HG03039 (cell line): ENCODE measurements around the gene TRPT1.
A peak's percentile ranks its signal among the peaks of the same experiment; 100 is the strongest.

Experiments
- ATAC-seq: cut with Tn5 transposase; IDR thresholded peaks from one replicate; pipeline ENCODE4 v1.9.1; 2021; ENCODE audit warnings: mild to moderate bottlenecking, moderate library complexity; ENCODE audit not compliant: unreplicated experiment

The TRPT1 gene, protein sequence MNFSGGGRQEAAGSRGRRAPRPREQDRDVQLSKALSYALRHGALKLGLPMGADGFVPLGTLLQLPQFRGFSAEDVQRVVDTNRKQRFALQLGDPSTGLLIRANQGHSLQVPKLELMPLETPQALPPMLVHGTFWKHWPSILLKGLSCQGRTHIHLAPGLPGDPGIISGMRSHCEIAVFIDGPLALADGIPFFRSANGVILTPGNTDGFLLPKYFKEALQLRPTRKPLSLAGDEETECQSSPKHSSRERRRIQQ

GRCh38 chr11:64225608-64226506 lies at the start of gene TRPT1, which contains the start of gene NUDT22:
TRPT1 (minus strand) TSS chr11:64226186; CDS start chr11:64225860, 326 bp downstream.
NUDT22 (plus strand) TSS chr11:64226274; CDS start chr11:64226653, 379 bp downstream.
- peak; percentile 35 for ATAC-seq

DNA sequence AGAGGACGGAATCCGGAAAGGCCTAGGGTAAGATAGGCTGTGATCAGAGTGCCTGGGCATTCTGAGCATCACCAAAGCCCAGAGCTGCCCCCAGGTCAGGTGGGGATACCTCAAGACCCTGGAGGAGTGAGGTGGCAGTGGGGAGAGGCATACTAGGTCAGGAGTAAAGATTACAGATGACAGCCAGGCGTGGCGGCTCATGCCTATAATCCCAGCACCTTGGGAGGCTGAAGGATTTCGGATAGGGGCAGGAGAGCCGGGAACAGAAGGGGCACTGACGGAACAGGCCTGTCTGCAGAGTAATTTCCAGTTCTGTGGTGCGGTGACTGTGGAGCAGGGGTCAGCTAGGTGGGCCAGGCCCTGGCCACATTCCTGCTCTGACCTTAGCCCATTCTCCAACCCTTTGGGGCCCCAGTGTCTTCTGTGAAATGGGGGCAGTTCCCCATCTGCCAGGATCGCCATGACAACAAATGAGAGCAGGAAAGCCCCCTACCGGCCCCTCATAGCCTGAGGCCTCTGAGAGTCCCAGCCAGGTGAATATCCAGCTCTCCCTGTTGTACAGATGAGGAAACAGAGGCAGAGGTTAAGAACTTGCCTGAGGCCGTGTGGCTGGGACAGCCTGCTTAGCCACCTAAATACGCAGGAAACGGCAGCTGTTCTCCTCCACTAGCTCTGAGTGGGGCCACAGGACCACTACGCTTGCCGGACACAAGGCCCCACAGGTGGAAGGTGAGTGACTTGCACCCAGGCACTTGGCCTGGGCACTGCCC lies 49.2 kb upstream of the TRPT1 start:
- ATAC-seq: no peak

- ATAC-seq: peak; percentile 68
These were observed 43.7 kb upstream of the TRPT1 start for GRCh38 chr11:64269540-64270220.

DNA sequence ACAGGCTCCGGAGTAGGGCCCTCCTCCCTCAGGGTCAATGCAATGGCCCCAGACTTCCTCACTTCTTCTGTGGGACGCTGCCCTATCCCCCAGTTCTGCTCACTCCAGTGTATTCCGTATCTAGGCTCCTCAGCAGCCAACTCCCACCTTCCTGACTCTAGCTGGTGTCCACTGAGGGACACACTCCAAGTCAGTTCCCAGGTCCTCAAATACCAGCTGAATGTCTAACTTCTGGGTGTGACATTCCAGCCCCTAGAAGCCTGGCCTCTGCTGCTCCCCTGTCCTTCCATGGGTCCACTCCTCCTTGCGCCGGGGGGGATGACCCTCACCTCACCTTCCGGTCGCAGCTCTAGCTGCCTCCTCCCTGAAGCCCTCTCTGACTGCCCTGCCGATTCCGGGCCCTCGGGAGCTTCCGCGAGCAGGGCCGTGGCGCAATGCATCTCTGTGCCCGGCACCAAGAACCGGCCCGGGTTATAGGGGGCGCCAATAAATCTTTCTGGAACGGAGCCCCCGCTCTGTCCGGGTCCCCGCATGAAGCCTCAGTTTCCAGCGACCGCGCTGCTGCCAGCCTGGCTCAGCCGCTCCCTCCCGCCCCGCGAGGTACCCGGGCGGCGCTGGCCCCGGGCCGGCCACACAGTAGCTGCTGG lies 43.0 kb upstream of the TRPT1 start:
- peak; percentile 7 for ATAC-seq

GRCh38 chr11:64268025-64268892 lies 42.3 kb upstream of the TRPT1 start:
- ATAC-seq: no peak

DNA sequence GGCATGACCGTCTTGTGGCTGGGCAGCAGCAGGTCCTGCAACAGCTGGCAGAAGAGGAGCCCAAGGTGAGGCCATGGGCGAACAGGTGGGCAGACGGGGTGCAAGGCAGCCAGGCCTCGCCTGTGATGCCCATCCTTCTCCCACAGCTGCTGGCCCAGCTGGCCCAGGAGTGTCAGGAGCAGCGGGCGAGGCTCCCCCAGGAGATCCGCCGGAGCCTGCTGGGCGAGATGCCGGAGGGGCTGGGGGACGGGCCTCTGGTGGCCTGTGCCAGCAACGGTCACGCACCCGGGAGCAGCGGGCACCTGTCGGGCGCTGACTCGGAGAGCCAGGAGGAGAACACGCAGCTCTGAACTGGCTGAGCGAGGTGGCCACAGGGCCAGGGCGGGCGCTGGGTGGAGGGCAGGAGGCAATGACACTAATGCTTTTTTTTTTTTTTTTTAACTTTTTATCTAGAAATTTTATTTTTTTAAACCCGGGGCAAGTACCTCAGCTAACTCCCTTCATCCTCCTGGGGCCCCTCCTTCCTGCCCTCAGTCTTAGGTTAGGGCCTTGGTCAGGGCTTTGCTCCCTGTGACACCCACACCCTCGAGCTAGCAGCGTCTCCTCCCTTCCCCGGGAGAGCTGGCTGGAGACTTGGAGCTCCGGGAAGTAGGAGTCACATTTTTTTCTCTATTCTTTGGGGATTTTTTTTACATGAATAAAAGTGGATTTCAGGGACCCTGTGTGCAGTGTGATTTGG lies 41.4 kb upstream of the TRPT1 start:
- no peak for ATAC-seq

- no peak for ATAC-seq
These were observed 40.4 kb upstream of the TRPT1 start for GRCh38 chr11:64266339-64266738.

DNA sequence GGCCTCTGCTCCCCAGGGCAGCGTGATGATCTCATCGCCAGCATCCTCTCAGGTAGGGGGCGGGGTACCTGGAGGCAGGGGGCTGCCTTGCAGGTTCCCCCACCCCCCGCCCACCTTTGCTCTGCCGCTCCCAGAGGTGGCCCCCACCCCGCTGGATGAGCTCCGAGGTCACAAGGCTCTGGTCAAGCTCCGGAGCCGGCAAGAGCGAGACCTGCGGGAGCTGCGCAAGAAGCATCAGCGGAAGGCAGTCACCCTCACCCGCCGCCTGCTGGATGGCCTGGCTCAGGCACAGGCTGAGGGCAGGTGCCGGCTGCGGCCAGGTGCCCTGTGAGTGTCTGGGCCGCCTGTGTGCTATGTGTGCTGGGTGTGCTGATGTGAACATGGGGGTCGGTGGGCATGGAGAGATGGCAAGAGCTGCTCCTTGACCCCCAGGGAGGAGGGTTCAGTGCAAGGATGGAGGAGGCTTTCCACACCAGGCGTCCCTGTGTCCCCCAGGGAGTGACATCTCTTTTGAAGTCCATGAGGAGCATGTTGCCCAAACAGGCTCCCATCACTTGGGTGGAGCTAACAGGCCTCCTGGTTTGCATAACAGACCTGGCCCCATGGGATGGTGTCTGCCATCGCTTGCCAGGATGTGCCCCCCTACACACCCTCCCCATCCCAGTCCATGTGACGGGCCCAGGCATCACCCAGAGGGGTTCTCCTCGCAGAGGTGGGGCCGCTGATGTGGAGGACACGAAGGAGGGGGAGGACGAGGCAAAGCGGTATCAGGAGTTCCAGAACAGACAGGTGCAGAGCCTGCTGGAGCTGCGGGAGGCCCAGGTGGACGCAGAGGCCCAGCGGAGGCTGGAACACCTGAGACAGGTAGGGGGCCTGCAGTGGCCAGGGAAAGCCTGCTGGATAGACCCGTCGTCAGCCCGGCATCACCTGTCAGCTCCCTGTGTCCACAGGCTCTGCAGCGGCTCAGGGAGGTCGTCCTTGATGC lies 39.5 kb upstream of the TRPT1 start:
- no peak for ATAC-seq

DNA sequence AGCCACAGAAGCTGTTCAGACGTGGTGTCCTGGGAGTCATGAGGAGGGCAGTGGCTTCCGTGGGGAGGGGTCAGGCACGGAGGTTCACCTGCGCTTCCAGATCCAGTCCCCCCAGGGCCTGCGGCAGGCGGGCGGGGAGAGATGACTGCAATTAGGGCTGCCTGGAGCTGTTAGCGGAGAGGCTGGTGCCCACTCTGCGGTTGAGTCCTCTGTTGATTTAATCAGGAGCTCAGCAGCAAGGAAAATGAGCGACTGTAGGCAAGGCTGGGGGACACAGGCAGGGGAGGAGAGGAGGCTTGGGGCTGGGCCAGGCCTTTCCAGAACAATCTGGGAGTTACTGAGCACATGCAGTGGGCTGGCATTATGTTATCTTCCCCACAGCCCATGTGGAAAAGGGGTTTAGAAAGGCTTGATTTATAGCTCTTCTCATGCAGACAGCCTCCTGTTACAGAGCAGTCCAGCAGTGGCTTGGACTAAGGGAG lies 38.4 kb upstream of the TRPT1 start:
- no peak for ATAC-seq

DNA sequence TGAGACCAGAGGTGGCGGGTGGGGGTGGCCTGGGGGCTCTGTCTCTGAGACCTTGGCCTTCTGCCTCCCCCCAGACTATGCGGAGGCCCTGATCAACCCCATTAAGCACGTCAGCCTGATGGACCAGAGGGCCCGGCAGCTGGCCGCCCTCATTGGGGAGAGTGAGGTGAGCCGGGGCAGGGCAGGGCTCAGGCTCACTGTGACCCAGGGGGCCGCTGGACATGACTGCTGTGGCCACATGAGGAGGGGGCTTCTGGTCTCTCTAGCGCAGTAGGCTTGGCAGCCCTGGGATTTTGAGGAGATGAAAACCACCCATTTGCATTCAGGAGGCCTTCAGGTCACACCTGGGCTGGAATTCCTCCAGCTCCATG lies 37.9 kb upstream of the TRPT1 start:
- ATAC-seq: no peak

- no peak for ATAC-seq
These were observed 37.3 kb upstream of the TRPT1 start for GRCh38 chr11:64263021-64263946.

- ATAC-seq: no peak
These were observed 36.5 kb upstream of the TRPT1 start for GRCh38 chr11:64262271-64263002.

DNA sequence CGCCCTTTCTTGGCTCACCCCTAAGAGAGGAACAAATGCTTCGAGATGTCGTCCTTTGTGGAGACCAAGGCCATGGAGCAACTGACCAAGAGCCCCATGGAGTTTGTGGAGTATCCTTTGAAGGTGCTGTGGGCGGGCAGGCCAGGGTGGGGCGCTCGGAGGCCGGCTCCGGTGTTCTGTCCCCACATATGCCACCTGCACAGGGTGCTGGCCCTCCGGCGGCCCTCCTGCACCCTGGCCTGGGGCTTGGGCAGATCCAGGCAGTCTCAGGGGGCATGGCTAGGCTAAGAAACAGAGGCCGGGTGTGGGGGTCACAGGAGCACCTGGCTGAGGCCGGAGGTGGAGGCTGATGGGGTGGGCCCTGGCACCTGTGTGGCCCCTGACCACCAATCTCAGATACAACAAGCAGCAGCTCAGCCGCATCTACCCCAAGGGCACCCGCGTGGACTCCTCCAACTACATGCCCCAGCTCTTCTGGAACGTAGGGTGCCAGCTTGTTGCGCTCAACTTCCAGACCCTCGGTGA lies 35.6 kb upstream of the TRPT1 start:
- ATAC-seq: no peak

GRCh38 chr11:64260147-64260708 lies 34.2 kb upstream of the TRPT1 start:
- ATAC-seq: no peak

DNA sequence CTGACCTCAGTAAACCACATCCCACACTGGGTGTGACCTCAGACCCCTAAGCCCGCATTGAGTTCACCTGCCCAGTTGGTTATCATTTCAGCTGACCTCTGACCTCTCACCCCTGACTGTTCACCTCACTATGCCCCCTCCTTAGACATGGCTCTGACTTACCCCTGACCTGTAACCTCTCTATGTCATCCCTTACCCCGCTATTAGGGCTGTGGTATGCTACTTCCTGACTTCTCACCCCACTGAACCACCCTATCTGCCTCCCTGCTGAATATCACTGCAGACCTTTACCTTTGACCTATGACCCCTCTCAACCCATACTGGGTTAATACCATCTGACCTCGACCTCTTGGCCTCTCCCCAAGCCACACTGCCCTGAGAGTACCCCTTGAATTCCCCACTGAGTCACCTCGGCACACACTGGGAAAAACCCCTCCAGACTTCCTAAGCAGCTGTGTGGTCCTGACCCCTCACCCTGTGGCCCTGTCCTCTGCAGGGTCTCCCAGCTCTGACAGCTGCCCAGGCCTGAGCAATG lies 33.6 kb upstream of the TRPT1 start:
- ATAC-seq: no peak
